ENCODE data around the gene FGFBP3. TPM values are rescaled to one million over a fixed set of nuclear protein-coding genes. Genes with fewer than 3 reads are reported as not detected.

Gene FGFBP3
- polyA plus RNA-seq, 1 experiment: 0.17 TPM

DNA sequence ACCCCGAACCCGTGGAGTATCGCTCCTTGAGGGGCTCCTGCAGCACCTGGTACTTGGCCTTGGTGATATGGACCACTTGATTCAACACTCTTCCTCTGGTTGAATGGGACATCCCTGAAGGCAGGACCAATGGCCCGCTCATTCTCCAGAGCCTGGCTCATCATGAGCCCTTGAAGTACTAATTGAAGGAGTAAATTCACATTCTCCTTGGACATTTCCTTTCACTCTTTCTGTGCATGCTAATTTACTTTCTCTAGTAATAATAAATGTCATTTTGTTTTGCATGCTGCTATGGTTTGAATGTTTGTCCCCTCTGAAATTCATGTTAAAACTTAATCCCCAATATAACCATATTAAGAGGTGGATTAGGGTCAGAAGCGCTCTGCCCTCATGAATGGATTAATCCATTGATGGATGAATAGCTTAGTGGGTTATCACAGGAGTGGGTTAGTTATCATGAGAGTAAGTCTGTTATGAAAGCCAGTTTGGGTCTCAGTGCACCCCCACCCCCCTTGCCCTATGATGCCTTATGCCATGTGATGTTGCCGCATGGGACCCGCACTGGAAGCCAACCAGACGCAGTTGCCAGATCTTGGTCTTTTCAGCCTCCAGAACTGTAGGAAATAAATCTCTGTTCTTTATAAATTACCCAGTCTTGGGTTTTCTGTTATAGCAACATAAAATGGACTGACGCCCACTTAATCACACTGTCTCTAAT lies 23.8 kb downstream of the FGFBP3 start:
- DNase-seq (ENCODE audit: low read depth, low spot score): no peak
- ChIA-PET CTCF (interaction anchor here (1.5 kb wide), 1 partner anchor 250 kb away, joined by 4 read pairs; no protein-coding TSS in a partner anchor), POLR2A (no interaction called here)
- no peak overlapping the region for H3K27ac ChIP-seq (ENCODE audit: low read depth, low read length)
- H3K9me3 ChIP-seq (ENCODE audit: control insufficient read depth, insufficient read depth, low read length): no peaks in the 10 kb centered on the region
- TF ChIP-seq, protein P1, sequence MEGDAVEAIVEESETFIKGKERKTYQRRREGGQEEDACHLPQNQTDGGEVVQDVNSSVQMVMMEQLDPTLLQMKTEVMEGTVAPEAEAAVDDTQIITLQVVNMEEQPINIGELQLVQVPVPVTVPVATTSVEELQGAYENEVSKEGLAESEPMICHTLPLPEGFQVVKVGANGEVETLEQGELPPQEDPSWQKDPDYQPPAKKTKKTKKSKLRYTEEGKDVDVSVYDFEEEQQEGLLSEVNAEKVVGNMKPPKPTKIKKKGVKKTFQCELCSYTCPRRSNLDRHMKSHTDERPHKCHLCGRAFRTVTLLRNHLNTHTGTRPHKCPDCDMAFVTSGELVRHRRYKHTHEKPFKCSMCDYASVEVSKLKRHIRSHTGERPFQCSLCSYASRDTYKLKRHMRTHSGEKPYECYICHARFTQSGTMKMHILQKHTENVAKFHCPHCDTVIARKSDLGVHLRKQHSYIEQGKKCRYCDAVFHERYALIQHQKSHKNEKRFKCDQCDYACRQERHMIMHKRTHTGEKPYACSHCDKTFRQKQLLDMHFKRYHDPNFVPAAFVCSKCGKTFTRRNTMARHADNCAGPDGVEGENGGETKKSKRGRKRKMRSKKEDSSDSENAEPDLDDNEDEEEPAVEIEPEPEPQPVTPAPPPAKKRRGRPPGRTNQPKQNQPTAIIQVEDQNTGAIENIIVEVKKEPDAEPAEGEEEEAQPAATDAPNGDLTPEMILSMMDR (IDR thresholded peaks at IDR 0.05; ENCODE audit: low read depth, low read length): no peak
- H3K27me3 ChIP-seq (ENCODE audit: control insufficient read depth, insufficient read depth, low read length): no peaks in the 10 kb centered on the region
- no peak overlapping the region for H3K4me3 ChIP-seq (ENCODE audit: low read depth, low read length)

DNA sequence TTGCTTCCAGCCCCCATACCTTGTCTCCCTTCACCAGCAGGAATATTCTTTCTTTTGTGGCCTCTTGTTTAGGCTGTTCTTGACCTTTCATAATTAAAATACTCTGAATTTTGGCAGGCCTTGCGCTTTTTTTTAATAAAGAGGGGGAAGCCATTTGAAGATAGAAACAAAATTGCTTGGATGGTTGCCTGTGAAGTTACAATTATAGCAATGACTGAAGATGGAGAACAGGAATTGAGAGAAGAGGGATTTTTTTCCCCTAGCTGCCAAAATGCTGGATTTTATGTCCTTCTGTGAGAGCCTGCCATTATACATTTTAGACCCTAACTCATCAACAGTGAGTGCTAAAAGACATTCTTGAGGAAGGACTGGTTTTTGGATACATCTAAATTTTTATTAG lies 24.8 kb downstream of the FGFBP3 start:
- POLR2A ChIA-PET: no interaction called here
- Histone ChIP-seq H3K9me3 (ENCODE audit: control insufficient read depth, insufficient read depth, low read length) (no peaks in the 10 kb centered on the region), H3K4me3 (ENCODE audit: low read depth, low read length) (no peak overlapping the region), H3K27ac (ENCODE audit: low read depth, low read length) (no peak overlapping the region), H3K27me3 (ENCODE audit: control insufficient read depth, insufficient read depth, low read length) (no peaks in the 10 kb centered on the region)
- TF ChIP-seq, protein P1 (IDR thresholded peaks at IDR 0.05; ENCODE audit: low read depth, low read length): no peak
- CTCF ChIA-PET: interaction anchor here (1.5 kb wide), 1 partner anchor 249 kb away, joined by 4 read pairs; no protein-coding TSS in a partner anchor
- no peak for DNase-seq (ENCODE audit: low read depth, low spot score)

DNA sequence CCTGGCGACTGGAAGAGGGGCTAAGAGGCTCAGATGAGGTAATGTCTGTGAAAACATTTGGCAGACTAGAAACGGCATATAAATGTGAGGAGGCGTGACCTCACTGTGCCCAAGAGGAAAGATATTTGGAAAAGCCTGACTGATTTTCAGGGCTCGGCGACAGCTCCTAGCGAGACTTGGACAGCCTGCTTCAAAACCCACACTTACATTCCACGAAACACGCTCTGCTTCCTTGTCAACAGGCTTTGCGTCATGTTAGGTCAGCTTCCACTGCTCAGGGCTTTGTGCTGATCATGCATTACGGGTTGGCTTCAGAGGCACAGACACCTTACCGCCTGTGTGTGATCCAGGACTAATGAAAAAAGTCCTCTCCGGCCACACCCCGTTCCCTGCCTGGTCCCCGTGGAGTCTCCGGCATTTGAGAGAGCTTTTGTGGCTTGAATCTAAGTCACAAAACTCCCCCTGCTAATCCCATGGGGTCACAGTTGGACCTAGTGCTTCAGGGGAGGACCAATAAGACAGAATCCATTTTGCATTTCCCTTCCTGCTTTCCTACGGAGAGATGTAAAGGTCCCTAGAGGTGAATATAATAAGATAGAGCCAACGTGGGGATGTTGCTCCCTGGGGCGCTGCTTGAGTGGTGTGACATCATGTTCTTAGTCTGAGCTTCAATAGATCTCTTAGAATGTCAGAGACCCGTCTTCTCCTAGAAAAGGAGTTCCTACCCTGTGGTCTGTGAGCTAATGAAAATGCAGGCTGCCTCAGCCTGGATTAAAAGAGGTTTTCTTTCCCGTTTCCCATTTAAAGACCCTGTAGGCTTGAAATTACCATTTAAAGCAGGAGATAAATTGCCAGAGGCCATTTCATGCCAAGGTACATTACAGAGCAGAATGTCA lies 25.5 kb downstream of the FGFBP3 start:
- DNase-seq (ENCODE audit: low read depth, low spot score): no peak
- CTCF ChIA-PET: interaction anchor here (1.5 kb wide), 1 partner anchor 249 kb away, joined by 4 read pairs; no protein-coding TSS in a partner anchor
- Histone ChIP-seq H3K27ac (ENCODE audit: low read depth, low read length) (no peak overlapping the region), H3K9me3 (ENCODE audit: control insufficient read depth, insufficient read depth, low read length) (no peaks in the 10 kb centered on the region), H3K4me3 (ENCODE audit: low read depth, low read length) (no peak overlapping the region), H3K27me3 (ENCODE audit: control insufficient read depth, insufficient read depth, low read length) (no peaks in the 10 kb centered on the region)
- POLR2A ChIA-PET: no interaction called here
- TF ChIP-seq, protein P1 (IDR thresholded peaks at IDR 0.05; ENCODE audit: low read depth, low read length): no peak

DNA sequence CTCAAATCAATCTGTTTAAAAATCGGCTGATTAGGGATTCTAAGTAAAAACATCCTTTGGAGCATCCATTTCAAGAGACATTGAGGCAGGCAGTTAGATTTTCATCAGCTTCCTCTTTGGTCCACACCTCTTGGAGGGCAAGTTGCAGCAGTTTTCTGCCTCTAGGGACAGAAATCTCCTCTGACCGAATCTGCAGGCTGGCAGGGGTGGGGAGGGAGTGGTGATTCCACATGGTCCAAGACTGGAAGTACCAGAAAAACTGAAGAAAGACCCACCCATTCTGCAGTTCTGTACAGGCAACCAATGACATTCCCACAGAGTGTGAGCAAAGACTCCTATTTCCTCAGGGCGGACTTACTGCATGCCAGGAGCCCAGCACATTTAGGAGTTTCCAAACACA lies 29.0 kb downstream of the FGFBP3 start:
- ChIA-PET CTCF (no interaction called here), POLR2A (no interaction called here)
- Histone ChIP-seq H3K9me3 (ENCODE audit: control insufficient read depth, insufficient read depth, low read length) (no peaks in the 10 kb centered on the region), H3K27me3 (ENCODE audit: control insufficient read depth, insufficient read depth, low read length) (no peaks in the 10 kb centered on the region), H3K4me3 (ENCODE audit: low read depth, low read length) (no peak overlapping the region), H3K27ac (ENCODE audit: low read depth, low read length) (no peak overlapping the region)
- DNase-seq (ENCODE audit: low read depth, low spot score): no peak
- TF ChIP-seq, protein P1 (IDR thresholded peaks at IDR 0.05; ENCODE audit: low read depth, low read length): no peak
